Activated CD8-positive, alpha-beta T cell treated with anti-CD3 and anti-CD28 coated beads for 36 hours (primary cell): ENCODE results near the gene FRZB. TPM values are rescaled to one million over a fixed set of nuclear protein-coding genes. Genes with fewer than 3 reads are reported as not detected.

Experiments
- ATAC-seq: fragments of 200-7000 bp; cut with Tn5 transposase; one replicate; pipeline ENCODE4 v1.10.0; 2021; ENCODE audit warnings: mild to moderate bottlenecking, moderate library complexity
- CTCF ChIA-PET: fragments of 350-600 bp; sonication (Branson Sonifier 250); formaldehyde crosslinking; loops from one replicate; lab custom pipeline; 2021; ENCODE audit warnings: antibody characterized with exemption; lab: Charles Lee
- POLR2A ChIA-PET: fragments of 350-600 bp; sonication (Branson Sonifier 250); formaldehyde crosslinking; loops from one replicate; lab custom pipeline; 2021; ENCODE audit warnings: antibody characterized with exemption; lab: Charles Lee
- DNase-seq: peaks from one replicate; pipeline ENCODE4 v3.0.0-alpha.2; 2020
- H3K27ac Mint-ChIP-seq: one replicate; pipeline ENCODE4 v1.8.0; 2021; ENCODE audit warnings: mild to moderate bottlenecking, mixed read lengths
- H3K27me3 Mint-ChIP-seq: one replicate; pipeline ENCODE4 v1.8.0; 2021; ENCODE audit warnings: mixed read lengths
- H3K36me3 Mint-ChIP-seq: one replicate; pipeline ENCODE4 v1.8.0; 2021; ENCODE audit warnings: low read depth, mixed read lengths
- H3K4me1 Mint-ChIP-seq: one replicate; pipeline ENCODE4 v1.8.0; 2021; ENCODE audit warnings: low read depth, mixed read lengths
- H3K4me3 Mint-ChIP-seq: one replicate; pipeline ENCODE4 v1.8.0; 2021; ENCODE audit warnings: mild to moderate bottlenecking, moderate library complexity, mixed read lengths
- H3K9me3 Mint-ChIP-seq: one replicate; pipeline ENCODE4 v1.8.0; 2021; ENCODE audit warnings: mixed read lengths
- CTCF ChIP-seq: fragments of 200-600 bp; IDR thresholded peaks from one replicate; pipeline ENCODE4 v1.8.0; 2022; ENCODE audit warnings: antibody characterized with exemption, mild to moderate bottlenecking
- intact Hi-C: fragments of 100-400 bp; cut with micrococcal nuclease; formaldehyde crosslinking; loops from one replicate; pipeline ENCODE4 v1.10.0; 2022
- total RNA-seq, 2 experiments: library from RNA; stranded (reverse); gene quantifications; one replicate each; pipeline ENCODE4 v1.2.3, GENCODE V29; 2021

The FRZB gene
- total RNA-seq, 2 experiments from 2014 or later, result not detected

- POLR2A ChIA-PET, result interaction anchor here (0.7 kb wide), 1 partner anchor 13 kb away, joined by 3 read pairs; no protein-coding TSS in a partner anchor
- Mint-ChIP-seq H3K4me1 (peaks cover 11% of the 10 kb centered on the region), H3K27ac (no peak overlapping the region), H3K27me3 (peaks cover 55% of the 10 kb centered on the region), H3K36me3 (no peaks in the 10 kb centered on the region), H3K4me3 (no peak overlapping the region), H3K9me3 (no peaks in the 10 kb centered on the region)
- CTCF ChIA-PET, result no interaction called here
- DNase-seq, result peak; percentile 4
- peak; percentile 20 for ATAC-seq
- no peak for TF ChIP-seq CTCF
- intact Hi-C loops, result no loop called here
Measured at GRCh38 chr2:182866095-182866460, 359 bp downstream of the FRZB start.

GRCh38 chr2:182864949-182865570 is 1.4 kb downstream of the FRZB start:
- intact Hi-C loops, result no loop called here
- ChIA-PET POLR2A (no interaction called here), CTCF (no interaction called here)
- ATAC-seq (no peak), DNase-seq (no peak)
- Mint-ChIP-seq H3K4me1 (peaks cover 11% of the 10 kb centered on the region), H3K36me3 (no peaks in the 10 kb centered on the region), H3K27me3 (peaks cover 55% of the 10 kb centered on the region), H3K27ac (no peak overlapping the region), H3K9me3 (no peaks in the 10 kb centered on the region), H3K4me3 (no peak overlapping the region)
- TF ChIP-seq CTCF, result no peak

- Mint-ChIP-seq H3K4me3 (no peak overlapping the region), H3K36me3 (no peaks in the 10 kb centered on the region), H3K9me3 (no peaks in the 10 kb centered on the region), H3K27me3 (peaks cover 47% of the 10 kb centered on the region), H3K27ac (no peak overlapping the region), H3K4me1 (peaks cover 11% of the 10 kb centered on the region)
- no peak for TF ChIP-seq CTCF
- intact Hi-C loops, result no loop called here
- ChIA-PET CTCF (no interaction called here), POLR2A (interaction anchor here (0.5 kb wide), 1 partner anchor 1384 kb away, joined by 3 read pairs; no protein-coding TSS in a partner anchor)
- ATAC-seq, result no peak
- DNase-seq, result no peak
Measured at GRCh38 chr2:182863642-182864041, 2.8 kb downstream of the FRZB start.

GRCh38 chr2:182862091-182862490 is 4.3 kb downstream of the FRZB start:
- TF ChIP-seq CTCF, result no peak
- ChIA-PET POLR2A (no interaction called here), CTCF (no interaction called here)
- peaks cover 11% of the 10 kb centered on the region for H3K4me1 Mint-ChIP-seq
- peaks cover 1% of the 10 kb centered on the region for H3K9me3 Mint-ChIP-seq
- ATAC-seq (no peak), DNase-seq (no peak)
- H3K27ac Mint-ChIP-seq, result no peak overlapping the region
- H3K4me3 Mint-ChIP-seq, result no peak overlapping the region
- no peaks in the 10 kb centered on the region for H3K36me3 Mint-ChIP-seq
- H3K27me3 Mint-ChIP-seq, result peaks cover 37% of the 10 kb centered on the region
- intact Hi-C loops, result no loop called here

- DNase-seq (no peak), ATAC-seq (no peak)
- Mint-ChIP-seq H3K9me3 (peaks cover 1% of the 10 kb centered on the region), H3K4me3 (no peak overlapping the region), H3K4me1 (peaks cover 3% of the 10 kb centered on the region), H3K36me3 (no peaks in the 10 kb centered on the region), H3K27ac (no peak overlapping the region), H3K27me3 (peaks cover 28% of the 10 kb centered on the region)
- ChIA-PET POLR2A (no interaction called here), CTCF (no interaction called here)
- intact Hi-C loops, result no loop called here
- no peak for TF ChIP-seq CTCF
Measured at GRCh38 chr2:182860858-182861257, 5.6 kb downstream of the FRZB start.
